ENCODE data around the gene PIP5K1B.
A peak's percentile ranks its signal among the peaks of the same experiment; 100 is the strongest.

Gene PIP5K1B

GRCh38 chr9:68791169-68791568 is 86.1 kb downstream of the PIP5K1B start:
- H3K27ac ChIP-seq = no peak overlapping the region
- no peaks in the 10 kb centered on the region for H3K27me3 ChIP-seq (ENCODE audit: insufficient read depth, low read depth)
- H3K4me1 ChIP-seq (ENCODE audit: low read depth, poor library complexity, severe bottlenecking) = peaks cover 25% of the 10 kb centered on the region
- no peak overlapping the region for H2AFZ ChIP-seq (ENCODE audit: low read depth)
- H3K79me2 ChIP-seq (ENCODE audit: insufficient read depth, low read depth) = no peaks in the 10 kb centered on the region
- H3K36me3 ChIP-seq (ENCODE audit: insufficient read depth) = no peaks in the 10 kb centered on the region
- no peak overlapping the region for H3K9ac ChIP-seq
- H3K4me3 ChIP-seq (IDR thresholded peaks at IDR 0.05; ENCODE audit: insufficient read depth, low read depth, low read length) = no peak overlapping the region
- H3K4me2 ChIP-seq = no peak overlapping the region
- TF ChIP-seq CTCF (conservative IDR thresholded peaks at IDR 0.05; ENCODE audit: low read depth, low read length) = no peak
- H4K20me1 ChIP-seq (ENCODE audit: insufficient read depth) = no peaks in the 10 kb centered on the region

- no peaks in the 10 kb centered on the region for H3K27me3 ChIP-seq (ENCODE audit: insufficient read depth, low read depth)
- no peak overlapping the region for H3K27ac ChIP-seq
- H3K79me2 ChIP-seq (ENCODE audit: insufficient read depth, low read depth) = no peaks in the 10 kb centered on the region
Observed at GRCh38 chr9:68793605-68794343, 88.7 kb downstream of the PIP5K1B start.

GRCh38 chr9:68794898-68795297 is 89.9 kb downstream of the PIP5K1B start:
- H3K79me2 ChIP-seq (ENCODE audit: insufficient read depth, low read depth) = no peaks in the 10 kb centered on the region
- H3K4me2 ChIP-seq = no peak overlapping the region
- H3K9ac ChIP-seq = no peak overlapping the region
- H3K4me3 ChIP-seq (IDR thresholded peaks at IDR 0.05; ENCODE audit: insufficient read depth, low read depth, low read length) = no peak overlapping the region
- no peak overlapping the region for H2AFZ ChIP-seq (ENCODE audit: low read depth)
- TF ChIP-seq CTCF (conservative IDR thresholded peaks at IDR 0.05; ENCODE audit: low read depth, low read length) = no peak
- H4K20me1 ChIP-seq (ENCODE audit: insufficient read depth) = no peaks in the 10 kb centered on the region
- no peaks in the 10 kb centered on the region for H3K36me3 ChIP-seq (ENCODE audit: insufficient read depth)
- peaks cover 43% of the 10 kb centered on the region for H3K4me1 ChIP-seq (ENCODE audit: low read depth, poor library complexity, severe bottlenecking)
- H3K27ac ChIP-seq = no peak overlapping the region
- no peaks in the 10 kb centered on the region for H3K27me3 ChIP-seq (ENCODE audit: insufficient read depth, low read depth)

More at GRCh38 chr9:68793605-68794343, 88.7 kb downstream of the PIP5K1B start:
- Histone ChIP-seq H3K4me1 (ENCODE audit: low read depth, poor library complexity, severe bottlenecking) (peaks cover 35% of the 10 kb centered on the region), H2AFZ (ENCODE audit: low read depth) (no peak overlapping the region), H4K20me1 (ENCODE audit: insufficient read depth) (no peaks in the 10 kb centered on the region), H3K9ac (no peak overlapping the region), H3K36me3 (ENCODE audit: insufficient read depth) (no peaks in the 10 kb centered on the region), H3K4me2 (peak overlapping the region; percentile 5; the same call in 1 of the 2 replicates), H3K4me3 (IDR thresholded peaks at IDR 0.05; ENCODE audit: insufficient read depth, low read depth, low read length) (no peak overlapping the region)
- no peak for TF ChIP-seq CTCF (conservative IDR thresholded peaks at IDR 0.05; ENCODE audit: low read depth, low read length)

GRCh38 chr9:68795411-68795810 is 90.4 kb downstream of the PIP5K1B start:
- H3K79me2 ChIP-seq (ENCODE audit: insufficient read depth, low read depth) = no peaks in the 10 kb centered on the region
- no peaks in the 10 kb centered on the region for H3K36me3 ChIP-seq (ENCODE audit: insufficient read depth)
- H3K4me1 ChIP-seq (ENCODE audit: low read depth, poor library complexity, severe bottlenecking) = peaks cover 48% of the 10 kb centered on the region
- no peak overlapping the region for H2AFZ ChIP-seq (ENCODE audit: low read depth)
- no peak overlapping the region for H3K27ac ChIP-seq
- no peak overlapping the region for H3K9ac ChIP-seq
- H3K27me3 ChIP-seq (ENCODE audit: insufficient read depth, low read depth) = no peaks in the 10 kb centered on the region
- H4K20me1 ChIP-seq (ENCODE audit: insufficient read depth) = no peaks in the 10 kb centered on the region
- H3K4me3 ChIP-seq (IDR thresholded peaks at IDR 0.05; ENCODE audit: insufficient read depth, low read depth, low read length) = no peak overlapping the region
- H3K4me2 ChIP-seq = no peak overlapping the region
- no peak for TF ChIP-seq CTCF (conservative IDR thresholded peaks at IDR 0.05; ENCODE audit: low read depth, low read length)
